ENCODE measurements around the gene BMP2K.

The BMP2K gene

DNA sequence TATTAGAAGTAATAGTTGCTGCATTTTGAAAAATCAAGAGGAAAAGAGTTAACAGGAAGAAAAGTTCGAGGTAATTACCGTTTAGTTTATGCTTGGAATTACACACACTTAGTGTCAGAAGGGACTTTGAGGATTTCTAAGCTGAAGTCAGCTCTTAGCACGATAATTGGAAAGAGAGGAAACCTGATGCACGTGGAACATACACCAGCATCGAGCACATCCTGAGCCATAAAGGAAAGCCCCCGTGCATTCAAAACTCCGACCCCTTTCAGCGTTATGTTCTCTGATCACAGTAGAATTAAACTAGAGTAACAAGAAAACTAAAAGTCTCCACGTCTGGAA, 163.5 kb downstream of the BMP2K start:
- no peak for DNase-seq

DNA sequence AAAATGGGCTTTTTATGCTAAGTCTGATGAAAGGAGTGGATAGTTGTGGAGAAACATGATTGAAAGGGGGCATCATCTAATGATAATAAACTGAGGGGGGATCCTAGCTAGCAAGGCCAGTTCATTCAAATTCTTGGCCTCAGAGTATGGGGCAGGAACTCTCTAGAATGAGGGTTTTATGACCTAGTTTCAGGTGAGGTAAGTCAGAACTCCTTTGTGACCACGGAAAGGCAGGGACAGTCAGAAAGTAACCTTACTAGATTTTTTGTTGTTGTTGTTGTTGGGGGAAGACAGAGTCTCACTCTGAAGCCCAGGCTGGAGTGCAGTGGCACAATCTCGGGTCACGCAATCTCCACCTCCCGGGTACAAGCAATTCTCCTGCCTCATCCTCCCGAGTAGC, 164.6 kb downstream of the BMP2K start:
- DNase-seq = no peak

DNA sequence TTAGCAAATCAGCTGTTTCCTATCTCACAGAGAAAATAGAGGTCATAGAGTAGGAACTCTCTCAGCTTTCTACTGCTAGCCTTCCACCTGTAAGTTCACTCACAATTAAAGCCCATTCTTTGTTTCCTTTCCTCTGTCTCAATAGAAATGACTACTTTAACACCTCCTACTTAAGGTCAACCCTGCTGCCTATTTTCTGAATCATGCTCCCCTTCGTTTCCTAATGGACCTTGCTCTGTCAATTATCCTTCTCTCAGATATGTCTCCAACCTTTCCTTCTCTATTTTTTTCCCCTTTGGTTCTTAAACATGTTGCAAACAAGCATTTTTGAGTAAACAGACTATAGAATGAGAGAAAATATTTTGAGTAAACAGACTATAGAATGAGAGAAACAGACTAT, 168.2 kb downstream of the BMP2K start:
- DNase-seq = no peak

DNA sequence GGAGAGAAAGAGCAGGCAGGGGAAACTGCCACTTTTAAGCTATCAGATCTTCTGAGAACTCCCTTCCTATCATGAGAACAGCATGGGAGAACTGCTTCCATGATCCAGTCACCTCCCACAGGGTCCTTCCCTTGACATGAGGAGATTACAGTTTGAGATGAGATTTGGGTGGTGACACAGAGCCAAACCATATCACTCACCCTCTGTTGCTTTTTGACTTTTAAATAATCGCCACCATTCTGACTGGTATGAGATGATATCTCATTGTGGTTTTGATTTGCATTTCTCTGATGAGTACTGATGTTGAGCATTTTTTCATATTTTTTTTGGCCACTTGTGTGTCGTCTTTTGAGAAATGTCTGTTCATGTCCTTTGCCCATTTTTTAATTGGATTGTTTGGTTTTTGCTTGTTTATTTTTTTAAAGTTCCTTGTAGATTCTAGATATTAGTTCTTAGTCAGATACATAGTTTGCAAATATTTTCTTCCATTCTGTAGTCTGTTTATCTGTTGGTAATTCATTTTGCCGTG, 169.6 kb downstream of the BMP2K start:
- DNase-seq = no peak

DNA sequence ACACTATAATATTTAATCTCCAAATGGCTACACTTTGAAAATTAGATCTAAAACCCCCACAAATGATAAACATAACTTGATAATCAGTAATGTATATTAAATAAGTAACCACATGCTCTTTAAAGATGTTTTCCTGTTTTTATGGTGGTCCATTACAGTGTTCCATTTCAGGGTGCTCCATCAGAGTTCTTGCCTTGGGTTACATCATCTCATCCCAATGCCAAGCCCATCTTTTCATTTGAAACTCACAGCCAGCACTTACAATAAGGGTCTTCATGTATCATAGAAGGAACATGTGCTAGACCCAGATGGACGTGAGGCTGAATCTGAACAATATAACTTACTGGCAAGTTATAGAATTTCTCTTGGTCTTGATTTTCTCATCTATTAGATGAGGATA, 173.6 kb downstream of the BMP2K start:
- DNase-seq = no peak

DNA sequence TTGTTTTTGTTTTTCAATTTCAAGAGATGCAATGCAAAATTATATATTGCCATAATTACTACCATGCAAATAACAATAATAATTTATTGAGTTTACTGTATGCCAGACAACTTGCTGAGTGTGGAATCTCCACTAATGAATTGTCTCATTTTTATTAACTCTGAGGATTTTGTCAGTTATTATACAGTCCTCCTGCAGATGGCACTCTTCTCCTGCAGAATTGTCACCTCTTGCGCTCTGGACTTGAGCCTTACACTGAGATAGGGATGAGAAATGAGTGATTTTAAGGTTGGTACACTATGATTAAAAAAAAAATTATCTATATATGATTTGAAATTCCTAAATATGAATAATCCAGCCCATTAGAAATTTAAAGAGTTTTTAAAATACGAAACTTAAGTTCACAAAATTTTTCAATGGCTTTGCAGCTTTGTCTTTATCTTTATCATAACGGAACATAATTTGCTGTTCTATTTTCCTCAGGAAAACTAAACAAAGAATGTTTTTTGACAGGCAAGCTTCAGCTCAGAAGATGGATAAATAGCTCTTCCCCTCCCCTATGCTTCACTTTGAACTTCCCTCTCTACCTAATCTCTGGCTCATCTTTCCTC, 175.8 kb downstream of the BMP2K start:
- DNase-seq = peak; percentile 7

DNA sequence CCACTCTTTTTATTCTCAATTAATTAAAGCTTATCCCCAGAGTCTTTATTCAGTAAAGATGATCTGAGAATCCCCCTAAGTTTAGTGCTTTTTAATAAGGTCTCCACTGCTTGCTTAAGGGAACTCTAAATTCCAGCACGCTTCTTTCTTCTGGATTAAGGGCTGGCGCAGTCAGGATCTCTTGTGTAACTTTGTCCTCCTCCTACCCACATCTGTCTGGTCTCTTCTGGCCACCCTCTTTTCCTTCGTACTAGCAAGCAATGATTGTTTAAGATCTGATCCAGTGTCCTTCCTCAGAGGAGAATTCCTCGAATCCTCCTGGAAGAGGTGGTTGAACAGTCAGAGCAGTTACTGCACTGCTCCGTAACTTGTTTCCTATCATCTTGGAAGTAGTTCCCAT, 177.1 kb downstream of the BMP2K start:
- DNase-seq = no peak

DNA sequence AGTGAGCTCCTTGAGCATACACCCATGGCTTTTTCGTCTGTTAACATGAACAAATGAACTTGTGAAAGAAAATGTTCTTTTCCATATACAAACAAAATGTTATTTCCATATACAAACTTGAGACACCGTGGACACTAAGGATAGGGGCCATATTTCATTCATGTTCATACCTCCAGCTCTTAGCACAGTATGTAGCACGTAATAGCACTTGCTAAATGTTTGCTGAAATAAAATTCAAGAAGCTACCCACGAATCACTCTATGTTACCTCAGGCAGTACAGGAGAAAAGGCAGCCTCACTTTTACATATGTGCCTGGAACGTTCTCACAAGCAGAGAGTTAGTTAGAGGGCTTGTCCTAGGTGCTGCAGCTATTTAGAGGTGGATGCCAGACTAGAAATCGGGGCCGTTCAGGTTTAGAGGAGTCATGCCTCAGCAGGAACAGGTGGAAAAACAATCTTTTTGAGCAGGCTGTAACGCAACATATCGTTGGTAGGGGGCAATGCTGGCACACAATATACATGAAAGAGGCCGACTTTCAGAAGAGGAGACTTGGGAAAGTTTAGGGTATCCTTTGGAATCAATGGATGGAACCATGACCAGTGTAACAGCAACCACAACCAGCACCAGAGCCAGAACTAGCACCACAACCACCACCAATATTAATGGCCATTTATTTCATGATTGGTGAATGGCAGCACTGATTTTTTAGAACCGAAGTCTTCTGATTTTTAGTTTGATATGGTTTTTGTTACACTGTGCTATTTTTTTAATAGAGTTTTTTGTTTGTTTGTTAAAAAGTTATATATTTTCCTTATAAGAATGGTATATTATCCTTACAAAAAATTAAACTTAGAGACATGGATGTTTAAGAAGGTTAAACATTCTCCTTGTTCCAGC, 177.9 kb downstream of the BMP2K start:
- peak; percentile 34 for DNase-seq

DNA sequence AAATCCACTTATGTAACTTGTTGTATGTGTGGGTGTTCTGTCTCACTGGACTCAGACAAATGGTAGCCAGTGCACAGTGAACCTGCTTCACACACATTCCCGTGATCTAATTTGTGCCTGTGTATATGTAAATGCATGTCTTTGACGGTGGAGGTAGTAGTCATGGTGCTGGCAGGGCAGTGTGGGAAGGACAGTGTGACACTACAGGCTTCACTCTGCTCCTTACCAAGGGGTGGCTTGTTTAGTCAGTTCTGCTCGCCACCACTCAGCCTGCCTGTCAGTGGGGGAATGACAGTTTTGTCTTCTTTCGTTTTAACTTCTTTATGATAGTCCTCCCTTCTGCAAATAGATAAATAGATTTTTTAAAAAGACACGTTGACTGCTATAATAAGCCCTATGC, 180.8 kb downstream of the BMP2K start:
- no peak for DNase-seq

DNA sequence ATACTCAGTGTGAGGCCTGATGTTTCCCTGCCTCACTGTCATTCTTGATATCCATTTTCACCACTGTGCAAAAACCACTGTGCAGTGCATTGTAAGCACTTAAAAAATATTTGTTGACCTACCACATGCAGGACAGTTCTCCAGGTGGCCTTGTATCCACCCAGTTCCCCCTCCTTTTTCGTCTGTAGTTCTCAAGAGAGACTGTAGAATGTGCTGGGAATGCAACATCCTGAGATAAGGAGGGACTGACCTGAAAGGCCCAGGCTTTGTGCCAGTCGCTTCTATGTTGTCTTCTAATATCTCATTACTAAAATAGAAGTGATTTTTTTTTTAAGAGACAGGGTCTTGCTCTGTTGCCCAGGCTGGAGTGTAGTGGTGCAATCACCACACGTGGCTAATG, 184.8 kb downstream of the BMP2K start:
- DNase-seq = no peak
